NCI-H345 treated with DMSO at 0.1 percent for 48 hours (cell line): ENCODE measurements around the gene KAZALD1.

Experiments
- DNase-seq: peaks from one replicate; lab custom pipeline; 2025; ENCODE audit not compliant: unreplicated experiment; lab: John Stamatoyannopoulos, UW

Gene KAZALD1

DNA sequence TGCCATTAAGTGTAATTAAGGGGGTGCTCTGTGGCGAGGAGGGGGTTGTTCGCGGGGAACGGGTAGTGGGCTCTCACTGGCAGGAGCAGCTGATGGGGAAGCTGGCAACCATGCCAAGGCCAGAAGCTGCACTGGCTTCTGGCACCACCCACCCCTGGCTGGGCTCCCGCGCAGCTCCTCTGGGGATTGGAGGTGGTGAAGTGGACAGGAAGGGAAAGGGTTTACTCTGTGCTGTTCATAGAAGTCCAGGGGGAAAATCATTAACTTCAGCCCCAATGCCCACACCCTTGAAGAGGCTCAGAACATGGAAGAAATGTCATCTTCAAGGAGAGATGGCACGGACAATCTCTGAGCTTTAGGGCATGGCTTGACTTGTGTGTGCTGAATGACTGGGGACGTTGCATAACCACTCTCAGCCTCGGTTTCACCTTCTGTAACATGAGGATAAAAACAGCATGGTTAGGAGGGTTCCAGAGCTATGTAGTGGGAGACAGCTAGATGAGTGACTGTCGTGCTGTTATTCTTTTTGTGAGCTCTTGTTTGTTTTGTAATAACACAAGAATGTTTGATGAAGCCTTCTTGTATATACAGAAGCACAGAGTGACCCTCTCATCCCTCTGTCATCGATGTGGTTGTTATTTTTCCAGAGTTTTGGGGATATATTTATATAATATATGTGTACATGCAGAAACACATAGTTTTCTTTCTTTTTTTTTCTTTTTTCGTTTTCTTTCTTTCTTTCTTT is 29.9 kb downstream of the KAZALD1 start:
- no peak for DNase-seq

DNA sequence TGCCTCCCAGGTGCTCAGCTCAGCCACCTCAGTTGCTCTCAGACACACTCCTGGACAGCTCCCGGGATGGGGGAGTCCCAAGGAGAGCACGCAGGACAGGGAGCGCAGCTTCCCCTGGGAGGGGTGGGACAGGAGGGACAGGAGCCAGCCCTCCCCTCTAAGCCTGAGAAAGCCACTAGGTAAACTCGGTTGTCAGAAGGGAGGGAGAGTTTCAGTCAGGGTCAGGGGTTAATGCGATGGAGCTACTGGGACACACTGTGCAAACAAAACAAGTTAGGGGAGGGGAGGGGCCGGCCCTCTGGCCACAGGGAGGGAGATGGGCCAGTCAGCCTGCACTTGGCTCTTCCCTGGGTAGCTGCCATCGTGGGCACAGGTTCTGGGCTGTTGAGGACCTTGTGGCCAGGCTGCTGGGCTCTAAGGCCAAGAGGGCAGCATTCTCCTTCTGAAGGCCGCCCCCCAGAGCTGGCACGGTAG is 31.1 kb downstream of the KAZALD1 start:
- DNase-seq = no peak

DNA sequence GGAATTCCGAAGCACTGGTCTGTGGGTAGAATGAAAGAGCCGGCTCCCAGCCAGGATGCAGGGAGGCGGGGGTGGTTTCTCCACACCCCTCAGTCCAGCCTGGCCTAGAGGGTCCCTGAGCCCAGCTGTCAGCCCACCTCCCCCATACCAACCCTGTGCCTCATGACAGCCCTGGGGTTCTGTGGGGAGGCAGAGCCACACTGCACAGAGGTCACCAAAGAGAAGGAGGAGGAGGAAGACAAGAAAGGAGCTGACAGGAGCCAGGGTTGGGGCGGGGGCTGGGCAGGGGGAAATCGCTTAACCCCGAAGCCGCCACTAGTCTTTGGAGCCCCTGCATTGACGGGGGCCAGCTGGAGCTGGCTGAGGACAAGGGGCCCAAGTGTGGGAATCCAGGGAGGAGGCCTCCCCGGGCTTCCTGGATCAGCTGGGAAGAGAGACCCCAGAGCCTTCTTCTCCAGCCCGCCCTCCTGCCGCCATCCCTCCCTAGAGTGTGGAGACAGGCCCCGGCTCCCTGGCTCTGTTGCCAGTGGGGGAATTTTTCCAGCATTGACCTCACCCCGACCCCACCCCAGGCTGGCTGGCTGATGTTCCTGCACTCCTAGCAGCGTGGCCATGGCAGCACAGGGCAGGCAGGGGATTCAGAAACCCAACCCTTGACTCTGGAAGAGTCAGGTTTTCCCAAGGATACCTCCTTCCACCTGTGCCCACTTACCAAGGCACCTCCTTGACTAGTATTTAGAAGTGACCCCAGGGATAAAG is 32.5 kb downstream of the KAZALD1 start:
- DNase-seq = no peak

DNA sequence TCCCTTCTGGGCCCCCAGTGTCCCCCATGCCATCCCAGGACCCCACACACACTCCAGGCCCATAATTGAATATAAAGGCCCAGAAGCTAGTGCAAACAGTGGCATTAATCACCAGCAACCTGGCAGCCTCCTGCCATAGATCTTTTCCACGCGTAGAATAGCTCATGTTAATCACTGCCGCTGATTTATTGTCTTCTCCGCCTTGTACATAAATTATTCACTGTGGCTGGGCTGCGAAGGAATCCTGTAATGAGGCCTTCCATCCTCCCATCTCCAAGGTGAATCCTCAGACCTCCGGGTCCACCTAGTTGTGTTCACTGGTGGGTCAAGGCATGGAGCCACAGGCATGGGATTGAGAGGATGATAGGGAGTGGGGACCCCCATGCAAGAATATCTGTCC is 33.2 kb downstream of the KAZALD1 start:
- no peak for DNase-seq

DNA sequence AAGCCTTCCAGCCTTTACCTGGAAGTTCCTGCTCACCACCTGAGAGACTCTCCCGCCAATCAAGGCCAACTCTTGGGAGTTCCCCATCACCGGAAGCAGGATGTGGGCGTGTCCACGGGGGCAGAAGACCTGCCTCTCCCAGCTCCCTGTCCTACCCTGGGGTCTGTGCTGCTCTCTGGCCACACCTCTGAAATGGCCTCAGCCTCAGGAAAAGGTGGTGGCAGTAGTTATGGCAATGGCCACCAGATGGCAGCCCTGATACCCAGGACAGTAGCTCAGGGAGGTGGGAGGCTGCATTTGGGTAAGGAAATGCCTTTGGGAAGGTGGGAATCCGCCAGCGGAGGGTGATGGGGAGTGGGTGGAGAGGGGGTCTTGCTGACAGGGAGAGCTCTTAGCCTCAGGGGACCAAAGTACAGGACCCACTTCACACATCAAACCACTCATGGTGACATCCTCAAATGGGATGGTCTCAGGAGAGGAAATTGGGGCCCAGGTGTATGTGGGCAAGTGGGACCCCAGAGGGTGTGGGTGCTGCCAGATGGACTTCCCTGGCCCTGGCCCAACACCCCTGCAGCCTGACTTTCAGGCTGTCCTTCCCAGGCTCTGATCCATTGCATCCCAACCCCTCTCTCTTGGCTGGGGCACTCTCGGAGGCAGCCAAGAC is 33.9 kb downstream of the KAZALD1 start:
- DNase-seq = peak; percentile 24

DNA sequence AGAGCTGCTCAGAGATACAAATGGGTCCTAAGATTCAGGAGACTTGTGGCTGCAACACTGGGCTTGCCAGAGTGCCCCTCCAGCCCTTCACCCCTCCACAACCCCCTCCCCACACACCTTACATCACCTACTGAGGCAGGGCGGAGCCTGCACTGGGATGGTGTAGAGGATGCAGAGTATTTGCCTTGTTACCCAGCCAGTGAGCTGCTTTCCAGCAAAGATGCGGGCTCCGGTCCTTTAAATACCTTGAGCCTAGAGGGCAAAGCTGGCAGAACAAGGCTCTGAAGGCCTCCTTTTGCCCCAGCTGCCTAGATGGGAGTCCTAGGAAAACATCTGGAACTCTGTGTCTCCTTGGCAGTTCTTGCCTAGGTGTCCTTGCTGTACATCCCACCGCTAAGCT is 34.6 kb downstream of the KAZALD1 start:
- DNase-seq = no peak

DNA sequence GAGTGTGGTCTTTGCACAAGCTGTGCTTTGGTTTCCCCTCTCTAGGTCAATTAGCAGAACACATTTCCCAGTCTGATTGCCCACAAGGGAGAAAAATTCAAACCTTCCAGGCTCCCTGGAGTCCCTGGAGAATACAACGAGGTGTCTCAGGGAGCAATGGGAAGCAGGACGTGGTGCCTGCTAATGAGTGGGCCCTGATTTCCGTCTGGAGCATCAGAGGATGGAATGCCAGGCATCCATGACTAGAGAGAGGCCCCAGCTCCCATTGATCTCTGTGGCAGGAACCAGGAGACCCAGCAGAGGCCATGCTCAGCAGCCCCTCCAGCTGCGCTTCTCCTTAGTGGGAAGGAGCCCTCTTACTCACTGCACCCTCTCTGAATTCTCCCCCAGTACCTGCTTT is 36.1 kb downstream of the KAZALD1 start:
- DNase-seq = no peak

DNA sequence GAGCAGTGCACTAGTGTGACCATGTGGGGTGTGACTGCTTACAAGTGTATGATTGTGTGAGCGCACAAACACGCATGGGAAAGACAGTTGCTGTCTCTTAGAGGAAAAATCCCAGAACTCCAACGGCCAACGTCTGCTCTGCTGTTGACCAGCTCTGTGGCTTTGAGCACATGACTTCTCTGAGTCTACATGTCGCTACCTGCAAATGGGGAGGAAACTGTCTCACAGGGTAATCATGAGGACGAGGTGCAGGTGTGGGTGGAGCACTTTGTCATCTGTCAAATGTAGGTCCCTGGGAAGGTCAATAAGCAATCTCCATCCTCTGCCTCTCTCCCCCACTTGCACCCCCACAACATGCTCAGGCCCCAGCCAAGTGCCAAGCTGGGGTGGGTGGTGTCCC is 38.1 kb downstream of the KAZALD1 start:
- DNase-seq = no peak

DNA sequence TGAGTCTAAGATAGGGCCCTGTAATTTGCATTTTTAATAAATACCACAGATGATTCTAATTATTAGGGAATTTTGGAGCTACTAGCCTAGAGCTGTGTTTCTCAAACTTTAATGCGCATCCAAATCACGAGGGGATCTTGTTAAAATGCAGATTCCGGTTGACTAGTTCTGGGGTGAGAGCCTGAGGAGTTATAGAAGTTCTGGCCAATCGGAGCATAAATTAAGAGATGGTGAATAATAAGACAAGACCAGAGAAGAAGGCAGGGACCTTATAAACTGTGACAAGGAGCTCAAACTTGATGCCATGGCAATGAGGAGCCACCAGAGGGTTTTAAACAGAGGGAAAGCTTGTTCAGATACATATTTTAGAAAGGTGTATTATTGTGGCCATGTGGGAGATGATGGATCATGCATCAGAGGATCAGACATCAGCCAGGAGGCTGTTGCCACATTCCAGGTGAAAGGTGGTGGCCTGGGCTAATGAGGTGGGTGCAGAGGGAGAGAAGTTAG is 39.6 kb downstream of the KAZALD1 start:
- no peak for DNase-seq

DNA sequence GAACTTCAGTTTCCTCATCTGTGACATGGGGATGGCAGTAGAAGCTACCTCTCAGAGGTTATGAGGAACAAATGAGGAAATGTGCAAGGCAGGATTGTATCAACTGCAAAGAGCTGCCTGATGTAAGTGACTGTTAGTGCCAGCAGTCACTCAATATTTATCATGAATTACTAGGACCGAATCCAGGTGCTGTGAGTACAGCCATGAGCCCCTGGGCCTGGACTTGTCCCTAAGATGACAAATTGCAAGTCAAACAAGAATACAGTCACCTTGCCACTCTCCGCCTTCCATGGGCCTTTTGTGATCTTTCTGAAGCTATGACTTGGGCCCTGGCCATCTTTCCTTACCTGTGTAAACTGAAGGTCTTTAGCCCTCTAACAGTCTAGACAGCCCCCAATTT is 41.6 kb downstream of the KAZALD1 start:
- no peak for DNase-seq

DNA sequence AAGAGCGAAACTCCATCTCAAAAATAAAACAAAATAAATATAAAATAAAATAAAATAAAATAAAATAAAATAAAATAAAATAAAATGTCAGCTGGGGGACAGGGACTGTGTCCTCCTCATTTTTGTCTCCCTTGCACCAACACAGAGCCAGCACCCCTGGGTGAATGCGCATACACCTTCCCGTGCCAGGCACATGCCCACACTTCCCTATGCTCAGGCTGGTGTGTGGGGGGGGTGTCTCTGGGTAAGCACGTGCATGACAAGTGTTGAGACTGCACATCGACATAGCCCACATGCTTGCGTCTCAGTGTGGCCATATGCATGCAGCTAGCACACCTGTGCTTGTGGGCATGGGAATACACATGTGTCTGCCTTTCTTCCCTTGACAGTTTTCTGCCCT is 44.6 kb downstream of the KAZALD1 start:
- DNase-seq = no peak

DNA sequence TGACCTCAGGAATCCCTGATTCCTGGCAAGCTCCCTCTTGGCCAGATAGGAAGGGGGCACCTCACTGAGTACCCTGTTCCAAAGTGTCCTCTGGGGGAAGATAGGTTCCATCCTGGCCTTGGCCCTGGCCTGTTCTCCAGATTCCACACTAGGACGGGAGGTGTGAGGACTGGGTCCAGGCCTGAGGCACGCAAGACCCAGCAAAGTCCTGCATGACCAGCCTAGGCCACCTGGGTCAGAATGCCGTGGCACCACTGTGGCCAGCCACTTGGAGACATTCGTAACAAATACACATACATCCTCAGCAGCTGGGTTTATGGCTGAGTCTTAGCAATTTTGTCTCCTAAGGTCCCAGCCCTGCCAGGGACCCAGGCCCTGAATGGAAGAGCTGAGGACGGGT is 46.0 kb downstream of the KAZALD1 start:
- DNase-seq = no peak

DNA sequence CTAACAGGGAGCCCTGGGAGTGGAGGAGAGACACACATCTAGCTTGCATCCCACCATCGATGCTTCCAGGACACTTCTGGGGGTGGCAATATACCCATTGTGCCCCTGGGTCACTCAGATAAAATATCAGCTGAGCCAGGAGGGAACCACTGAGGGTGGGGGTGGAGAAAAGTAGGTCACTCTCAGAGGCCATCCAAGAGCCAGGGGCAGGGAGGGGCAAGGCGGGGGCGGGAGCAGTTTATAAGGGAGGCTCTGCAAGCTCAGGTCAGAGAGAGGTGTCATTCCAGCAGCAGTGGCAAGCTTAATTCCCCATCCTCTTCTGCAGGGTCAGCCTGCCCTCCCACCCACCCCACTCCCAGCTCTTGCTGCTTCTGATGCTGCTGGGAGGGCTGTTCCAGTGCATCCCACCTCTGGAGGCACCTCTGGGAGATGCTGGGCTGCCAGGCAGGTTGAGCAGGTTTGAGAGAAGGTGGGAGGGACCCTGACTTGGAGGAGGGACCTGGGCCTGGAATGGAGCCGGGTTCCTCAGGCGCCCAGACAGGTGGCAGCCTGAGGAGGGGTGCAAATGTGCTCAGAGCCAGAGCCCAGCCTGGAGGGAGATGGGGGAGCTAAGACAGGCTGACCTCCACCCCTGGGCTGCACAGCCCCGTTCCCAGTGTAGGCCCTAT is 49.2 kb downstream of the KAZALD1 start:
- DNase-seq = no peak

DNA sequence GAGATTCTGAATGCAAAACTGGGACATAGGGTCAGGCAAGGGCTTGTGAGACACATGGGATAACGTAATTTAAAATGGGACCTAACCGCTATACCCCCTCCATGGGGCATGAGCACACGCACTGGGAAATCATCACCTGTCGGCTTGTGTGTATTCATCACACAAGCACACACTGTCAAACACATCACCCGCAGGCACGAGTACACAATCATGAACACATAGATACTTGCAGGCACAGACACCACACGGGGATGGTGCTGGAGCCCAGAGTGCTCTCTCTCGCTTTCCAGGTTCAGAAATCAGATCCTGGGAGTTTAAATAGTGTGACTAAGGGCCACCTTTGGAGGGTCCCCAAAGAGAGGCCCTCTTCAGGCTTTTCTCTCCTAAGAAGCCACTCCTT is 49.8 kb downstream of the KAZALD1 start:
- no peak for DNase-seq

DNA sequence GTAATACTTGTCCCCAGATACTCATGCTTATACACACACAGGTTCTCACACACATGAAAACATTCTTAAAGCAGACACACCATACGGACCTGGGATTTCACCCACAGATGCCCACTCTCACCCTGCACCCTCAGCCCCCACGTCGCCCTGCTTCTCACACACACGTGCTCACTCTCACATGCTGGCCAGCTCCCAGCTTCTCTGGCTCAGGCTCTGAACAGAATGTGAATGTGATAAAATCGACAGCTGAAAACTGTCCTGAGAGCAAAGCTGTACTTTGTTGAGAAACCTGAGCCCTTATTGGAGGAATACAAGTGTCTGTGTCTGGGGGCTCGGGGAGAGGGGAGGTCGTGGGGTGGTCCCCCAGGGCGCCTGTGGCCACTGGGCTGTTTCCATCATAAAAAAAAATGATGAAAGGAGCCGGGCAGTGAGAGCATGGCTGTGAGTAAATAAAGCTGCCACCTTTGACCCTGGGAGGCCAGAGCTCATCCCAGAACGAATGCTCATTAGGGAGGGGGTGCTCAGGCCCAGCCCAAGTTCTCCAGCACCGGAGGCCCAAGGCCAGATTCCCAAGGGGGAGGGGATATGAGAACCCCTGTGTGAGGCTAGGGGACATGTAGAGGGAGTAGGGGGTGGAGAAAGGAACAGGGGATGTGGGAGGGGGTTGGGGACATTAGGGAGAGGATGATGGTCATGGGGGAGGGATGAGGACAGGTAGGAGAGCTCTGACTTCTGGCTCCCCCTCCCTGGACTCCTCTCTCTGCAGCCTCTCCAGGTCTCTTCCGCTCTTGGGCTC is 51.2 kb downstream of the KAZALD1 start:
- DNase-seq = no peak

DNA sequence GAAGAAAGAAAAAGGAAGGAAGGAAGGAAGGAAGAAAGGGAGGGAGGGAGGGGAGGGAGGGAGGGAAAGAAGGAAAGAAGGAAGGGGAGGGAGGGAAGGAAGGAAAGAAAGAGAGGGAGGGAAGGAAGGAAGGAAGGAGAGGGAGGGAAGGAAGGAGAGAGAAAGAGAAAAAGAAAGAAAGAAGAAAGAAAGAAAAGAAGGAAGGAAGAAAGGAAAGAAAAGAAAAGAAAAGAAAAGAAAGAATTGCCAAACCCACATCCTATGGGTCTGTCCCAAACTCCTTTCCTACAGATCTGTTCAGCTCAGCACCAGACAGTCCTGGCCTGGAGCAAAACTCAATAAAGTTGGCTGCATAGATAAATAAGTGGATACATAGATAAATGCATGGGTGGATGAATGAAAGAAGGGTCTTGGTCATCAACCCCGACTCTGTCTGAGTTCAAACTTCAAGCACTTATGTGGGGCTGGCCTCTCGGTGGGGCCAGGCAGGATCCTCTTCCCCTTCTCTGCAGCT is 52.2 kb downstream of the KAZALD1 start:
- DNase-seq = no peak

DNA sequence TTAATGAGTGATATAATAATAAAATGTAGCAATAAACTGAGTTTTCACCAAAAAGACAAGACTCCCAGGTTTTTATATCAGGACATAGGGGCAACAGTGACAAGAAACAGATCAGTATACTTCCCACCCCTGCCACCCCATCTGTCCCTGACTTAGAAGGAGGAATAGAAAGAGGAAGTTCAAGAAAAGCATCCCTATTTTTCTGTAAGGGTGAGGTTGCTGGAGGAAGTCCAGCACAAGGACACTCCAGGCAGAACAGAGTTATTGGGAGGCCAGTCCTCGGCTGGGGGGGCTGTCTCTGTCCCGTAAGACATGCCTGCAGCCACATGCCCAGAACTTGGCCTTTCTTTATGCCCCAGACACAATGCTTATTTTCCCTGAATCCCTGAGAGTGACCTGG is 52.9 kb downstream of the KAZALD1 start:
- DNase-seq = no peak
